HG02973 (cell line): Measurements from ENCODE around the gene FRRS1L.

Experiments
- ATAC-seq: cut with Tn5 transposase; IDR thresholded peaks from one replicate; pipeline ENCODE4 v1.9.1; 2021; ENCODE audit warnings: moderate library complexity; ENCODE audit not compliant: unreplicated experiment

The FRRS1L gene

GRCh38 chr9:109166771-109167601 is at the start of gene FRRS1L:
Gene FRRS1L (minus strand): TSS chr9:109167249. CDS start chr9:109167138, 111 bp downstream.
- no peak for ATAC-seq

GRCh38 chr9:109214414-109214813 is 47.4 kb upstream of the FRRS1L start:
- no peak for ATAC-seq

- ATAC-seq, result no peak
These were observed 46.5 kb upstream of the FRRS1L start for GRCh38 chr9:109213285-109214121.

- ATAC-seq, result no peak
These were observed 45.7 kb upstream of the FRRS1L start for GRCh38 chr9:109212768-109213167.

- no peak for ATAC-seq
These were observed 39.6 kb upstream of the FRRS1L start for GRCh38 chr9:109206670-109207069.

- no peak for ATAC-seq
These were observed 38.5 kb upstream of the FRRS1L start for GRCh38 chr9:109205526-109205925.

- ATAC-seq, result no peak
These were observed 36.8 kb upstream of the FRRS1L start for GRCh38 chr9:109203761-109204360.

- no peak for ATAC-seq
These were observed 32.6 kb upstream of the FRRS1L start for GRCh38 chr9:109199676-109200075.

- no peak for ATAC-seq
These were observed 31.8 kb upstream of the FRRS1L start for GRCh38 chr9:109198736-109199382.

- ATAC-seq, result no peak
These were observed 27.0 kb upstream of the FRRS1L start for GRCh38 chr9:109193974-109194556.

GRCh38 chr9:109192732-109193361 is 25.8 kb upstream of the FRRS1L start:
- no peak for ATAC-seq

GRCh38 chr9:109191746-109192145 is 24.7 kb upstream of the FRRS1L start:
- ATAC-seq, result no peak

- ATAC-seq, result no peak
These were observed 23.1 kb upstream of the FRRS1L start for GRCh38 chr9:109190151-109190550.

GRCh38 chr9:109186857-109187520 is 19.9 kb upstream of the FRRS1L start:
- no peak for ATAC-seq

GRCh38 chr9:109182940-109183798 is 16.1 kb upstream of the FRRS1L start:
- no peak for ATAC-seq

GRCh38 chr9:109182550-109182939 is 15.5 kb upstream of the FRRS1L start:
- no peak for ATAC-seq

GRCh38 chr9:109181284-109181683 is 14.2 kb upstream of the FRRS1L start:
- peak; percentile 86 for ATAC-seq

- no peak for ATAC-seq
These were observed 12.9 kb upstream of the FRRS1L start for GRCh38 chr9:109179801-109180523.
